GM21717 (cell line): Measurements from ENCODE around the gene EIF4G2.
A peak's percentile ranks its signal among the peaks of the same experiment; 100 is the strongest.

Experiments
- ATAC-seq: cut with Tn5 transposase; IDR thresholded peaks from one replicate; pipeline ENCODE4 v1.9.1; 2021; ENCODE audit warnings: mild to moderate bottlenecking, moderate library complexity; ENCODE audit not compliant: unreplicated experiment

The EIF4G2 gene

GRCh38 chr11:10777806-10778205 lies 30.9 kb downstream of the EIF4G2 start:
- ATAC-seq = no peak

GRCh38 chr11:10777393-10777793 lies 31.3 kb downstream of the EIF4G2 start:
- no peak for ATAC-seq

- ATAC-seq = no peak
These were observed 33.9 kb downstream of the EIF4G2 start for GRCh38 chr11:10774811-10775210.

GRCh38 chr11:10771457-10771856 lies 37.3 kb downstream of the EIF4G2 start:
- no peak for ATAC-seq

GRCh38 chr11:10770626-10771254 lies 38.0 kb downstream of the EIF4G2 start:
- no peak for ATAC-seq

GRCh38 chr11:10764412-10764811 lies 44.3 kb downstream of the EIF4G2 start:
- ATAC-seq = no peak

- no peak for ATAC-seq
These were observed 45.0 kb downstream of the EIF4G2 start for GRCh38 chr11:10763766-10764165.

- no peak for ATAC-seq
These were observed 45.8 kb downstream of the EIF4G2 start for GRCh38 chr11:10762913-10763421.

GRCh38 chr11:10762185-10762584 lies 46.5 kb downstream of the EIF4G2 start:
- peak; percentile 62 for ATAC-seq

- ATAC-seq = no peak
These were observed 47.5 kb downstream of the EIF4G2 start for GRCh38 chr11:10761085-10761698.

- ATAC-seq = no peak
These were observed 49.8 kb downstream of the EIF4G2 start for GRCh38 chr11:10758957-10759356.

- ATAC-seq = no peak
These were observed 56.2 kb downstream of the EIF4G2 start for GRCh38 chr11:10752486-10752885.

- ATAC-seq = no peak
These were observed 56.7 kb downstream of the EIF4G2 start for GRCh38 chr11:10752061-10752460.

GRCh38 chr11:10751581-10751940 lies 57.2 kb downstream of the EIF4G2 start:
- ATAC-seq = peak; percentile 22

GRCh38 chr11:10750838-10751580 lies 57.7 kb downstream of the EIF4G2 start, which contains the start of gene CTR9:
Gene CTR9, plus strand, starts transcription at chr11:10751246. Its CDS starts 167 bp downstream, at chr11:10751413.
- peak; percentile 87 for ATAC-seq

- ATAC-seq = no peak
These were observed 59.2 kb downstream of the EIF4G2 start for GRCh38 chr11:10749476-10749875.

GRCh38 chr11:10747733-10748132 lies 61.0 kb downstream of the EIF4G2 start:
- ATAC-seq = no peak
